ENCODE data around the gene PTPN1. TPM values are rescaled to one million over a fixed set of nuclear protein-coding genes. Genes with fewer than 3 reads are reported as not detected.
"Not testable (repeated sequence)": the region's sequence is repeated elsewhere in the genome, so short reads cannot be mapped to it uniquely, and the experiment has no call there.

Gene PTPN1
- total RNA-seq, 1 donor from 2014 or later: 26.0 TPM

DNA sequence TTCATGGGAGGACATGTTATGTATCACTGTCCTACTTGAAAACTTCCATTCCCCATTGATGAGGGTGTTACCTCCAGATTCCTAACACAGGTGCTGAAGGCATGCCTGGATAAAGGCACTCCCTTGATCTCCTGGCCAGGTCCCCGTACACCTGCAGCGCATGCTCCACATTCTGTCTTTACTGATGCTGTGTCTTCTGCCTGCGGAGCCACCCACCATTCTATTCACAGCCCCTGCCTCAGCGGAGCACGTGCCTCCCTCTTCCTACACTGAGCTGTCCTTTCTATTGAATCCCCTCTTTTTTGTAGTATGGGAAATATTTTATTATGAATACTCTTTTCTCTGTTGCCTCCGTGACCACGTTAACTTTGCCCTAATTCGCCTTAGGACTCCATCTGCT lies 25.0 kb downstream of the PTPN1 start:
- Mint-ChIP-seq H3K4me1 (ENCODE audit: low read depth) (peaks cover 16% of the 10 kb centered on the region), H3K27ac (no peak overlapping the region), H3K36me3 (ENCODE audit: insufficient read depth) (no peaks in the 10 kb centered on the region), H3K27me3 (no peaks in the 10 kb centered on the region), H3K9me3 (ENCODE audit: low read depth) (no peaks in the 10 kb centered on the region), H3K4me3 (ENCODE audit: low read depth) (no peak overlapping the region)
- DNase-seq (ENCODE audit: low spot score, unreplicated experiment): no peak
- TF ChIP-seq, protein P1, sequence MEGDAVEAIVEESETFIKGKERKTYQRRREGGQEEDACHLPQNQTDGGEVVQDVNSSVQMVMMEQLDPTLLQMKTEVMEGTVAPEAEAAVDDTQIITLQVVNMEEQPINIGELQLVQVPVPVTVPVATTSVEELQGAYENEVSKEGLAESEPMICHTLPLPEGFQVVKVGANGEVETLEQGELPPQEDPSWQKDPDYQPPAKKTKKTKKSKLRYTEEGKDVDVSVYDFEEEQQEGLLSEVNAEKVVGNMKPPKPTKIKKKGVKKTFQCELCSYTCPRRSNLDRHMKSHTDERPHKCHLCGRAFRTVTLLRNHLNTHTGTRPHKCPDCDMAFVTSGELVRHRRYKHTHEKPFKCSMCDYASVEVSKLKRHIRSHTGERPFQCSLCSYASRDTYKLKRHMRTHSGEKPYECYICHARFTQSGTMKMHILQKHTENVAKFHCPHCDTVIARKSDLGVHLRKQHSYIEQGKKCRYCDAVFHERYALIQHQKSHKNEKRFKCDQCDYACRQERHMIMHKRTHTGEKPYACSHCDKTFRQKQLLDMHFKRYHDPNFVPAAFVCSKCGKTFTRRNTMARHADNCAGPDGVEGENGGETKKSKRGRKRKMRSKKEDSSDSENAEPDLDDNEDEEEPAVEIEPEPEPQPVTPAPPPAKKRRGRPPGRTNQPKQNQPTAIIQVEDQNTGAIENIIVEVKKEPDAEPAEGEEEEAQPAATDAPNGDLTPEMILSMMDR (IDR thresholded peaks at IDR 0.05; ENCODE audit: unreplicated experiment): no peak

DNA sequence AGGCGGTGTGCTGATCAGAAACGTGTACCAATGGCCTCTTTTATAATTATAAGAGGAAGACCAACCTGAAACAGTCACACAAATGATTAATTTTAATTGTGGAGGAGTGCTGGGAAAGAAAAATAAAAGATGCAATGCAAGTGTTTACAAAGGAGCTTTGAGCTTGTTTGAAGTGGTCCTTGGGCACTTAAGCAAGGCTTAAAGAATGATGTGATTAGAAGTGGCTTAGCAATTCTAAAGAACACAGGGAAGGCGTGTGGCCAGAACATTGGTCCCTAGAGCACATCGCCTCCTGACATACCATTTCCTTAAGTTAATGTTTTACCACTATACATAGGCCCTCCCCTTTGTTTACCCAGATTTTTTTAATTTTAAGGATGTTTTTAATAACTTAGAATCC lies 26.1 kb downstream of the PTPN1 start:
- Mint-ChIP-seq H3K9me3 (ENCODE audit: low read depth) (no peaks in the 10 kb centered on the region), H3K4me1 (ENCODE audit: low read depth) (peaks cover 16% of the 10 kb centered on the region), H3K27ac (no peak overlapping the region), H3K27me3 (no peaks in the 10 kb centered on the region), H3K36me3 (ENCODE audit: insufficient read depth) (no peaks in the 10 kb centered on the region), H3K4me3 (ENCODE audit: low read depth) (no peak overlapping the region)
- DNase-seq (ENCODE audit: low spot score, unreplicated experiment): no peak
- TF ChIP-seq, protein P1 (IDR thresholded peaks at IDR 0.05; ENCODE audit: unreplicated experiment): no peak

DNA sequence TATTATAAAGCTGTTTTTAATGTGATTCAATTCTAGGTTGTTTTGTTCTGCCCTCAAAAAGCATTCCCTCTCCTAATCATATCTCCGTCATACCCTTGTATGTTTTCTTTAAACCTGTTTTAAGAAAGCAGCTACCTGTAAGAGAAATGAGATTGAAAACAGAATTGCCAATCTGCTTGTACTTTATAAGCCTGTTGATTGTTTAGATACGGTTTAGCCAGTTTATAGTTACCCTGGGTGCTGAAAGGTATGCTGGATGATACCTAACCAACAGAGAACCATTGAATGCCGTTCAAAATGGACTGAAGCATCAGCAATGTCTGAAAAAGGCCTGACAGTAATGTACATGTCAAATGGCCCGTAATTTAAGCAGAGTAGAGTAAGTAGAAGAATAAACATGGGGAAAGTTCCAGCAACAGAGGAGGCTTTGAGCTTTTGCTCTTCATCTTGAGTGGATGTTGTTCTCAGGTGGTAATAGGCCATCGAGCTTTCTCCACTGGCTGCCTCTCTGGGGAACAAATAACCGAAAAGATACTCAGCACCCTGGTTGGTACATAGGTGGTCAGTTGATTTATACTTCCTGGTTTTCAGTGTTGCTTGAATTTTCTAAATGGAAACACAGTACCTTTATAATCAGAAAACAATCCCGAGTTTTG lies 27.5 kb downstream of the PTPN1 start:
- H3K9me3 Mint-ChIP-seq (ENCODE audit: low read depth): no peaks in the 10 kb centered on the region
- TF ChIP-seq, protein P1 (IDR thresholded peaks at IDR 0.05; ENCODE audit: unreplicated experiment): no peak
- H3K4me3 Mint-ChIP-seq (ENCODE audit: low read depth): no peak overlapping the region
- peaks cover 16% of the 10 kb centered on the region for H3K4me1 Mint-ChIP-seq (ENCODE audit: low read depth)
- no peak overlapping the region for H3K27ac Mint-ChIP-seq
- DNase-seq (ENCODE audit: low spot score, unreplicated experiment): no peak
- no peaks in the 10 kb centered on the region for H3K36me3 Mint-ChIP-seq (ENCODE audit: insufficient read depth)
- H3K27me3 Mint-ChIP-seq: no peaks in the 10 kb centered on the region

DNA sequence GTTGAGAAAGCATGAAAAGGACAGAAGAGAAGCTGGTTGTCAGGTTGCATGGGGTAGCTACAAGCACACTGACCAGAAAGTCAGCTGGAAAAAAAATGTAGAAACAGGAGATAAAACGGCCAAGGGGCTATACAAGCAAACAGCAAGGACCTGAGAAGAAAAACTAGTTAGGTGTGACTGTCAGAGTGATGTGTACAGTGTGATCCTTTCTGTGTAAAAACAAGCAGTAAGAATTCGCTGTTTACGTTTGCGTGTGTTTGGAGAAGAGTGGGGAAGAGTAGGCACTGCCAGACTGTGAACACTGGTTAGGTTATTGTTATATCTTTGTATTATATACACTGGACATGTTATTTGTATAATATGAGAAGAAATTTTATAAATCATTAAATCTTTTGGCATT lies 28.1 kb downstream of the PTPN1 start:
- TF ChIP-seq, protein P1 (IDR thresholded peaks at IDR 0.05; ENCODE audit: unreplicated experiment): no peak
- no peak overlapping the region for H3K4me3 Mint-ChIP-seq (ENCODE audit: low read depth)
- no peaks in the 10 kb centered on the region for H3K36me3 Mint-ChIP-seq (ENCODE audit: insufficient read depth)
- H3K4me1 Mint-ChIP-seq (ENCODE audit: low read depth): peaks cover 16% of the 10 kb centered on the region
- no peaks in the 10 kb centered on the region for H3K9me3 Mint-ChIP-seq (ENCODE audit: low read depth)
- DNase-seq (ENCODE audit: low spot score, unreplicated experiment): no peak
- H3K27ac Mint-ChIP-seq: no peak overlapping the region
- no peaks in the 10 kb centered on the region for H3K27me3 Mint-ChIP-seq

DNA sequence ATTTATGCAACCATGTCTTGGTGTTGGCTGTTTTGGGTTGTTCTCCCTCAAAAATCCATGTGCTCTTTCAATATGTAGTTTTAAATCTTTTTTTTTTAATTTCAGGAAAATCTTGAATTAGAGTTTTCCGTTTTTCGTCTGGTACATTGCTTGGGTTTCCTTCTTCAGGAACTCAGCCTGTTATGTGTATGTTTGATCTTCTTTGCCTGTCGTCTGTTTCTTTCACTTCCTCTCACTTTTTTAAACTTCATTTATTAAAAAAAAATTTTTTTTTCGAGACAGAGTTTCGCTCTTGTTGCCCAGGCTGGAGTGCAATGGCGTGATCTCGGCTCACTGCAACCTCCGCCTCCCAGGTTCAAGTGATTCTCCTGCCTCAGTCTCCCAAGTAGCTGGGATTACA lies 29.6 kb downstream of the PTPN1 start:
- H3K27ac Mint-ChIP-seq; H3K9me3 Mint-ChIP-seq (ENCODE audit: low read depth); DNase-seq (ENCODE audit: low spot score, unreplicated experiment); H3K36me3 Mint-ChIP-seq (ENCODE audit: insufficient read depth); H3K27me3 Mint-ChIP-seq; H3K4me3 Mint-ChIP-seq (ENCODE audit: low read depth): not testable (repeated sequence)
- H3K4me1 Mint-ChIP-seq (ENCODE audit: low read depth): peaks cover 16% of the 10 kb centered on the region
